ENCODE measurements around the gene SLC26A4.

SLC26A4 gene

GRCh38 chr7:107682886-107683285, 22.3 kb downstream of the SLC26A4 start:
- 75 to 97% methylated on average over 4 of the region's 5 CpGs for WGBS, 2 experiments (ENCODE audit: insufficient coverage in 2 of 2)
- H3K4me1 ChIP-seq (ENCODE audit: control insufficient read depth, insufficient read depth, low read length, poor library complexity, severe bottlenecking), result no peaks in the 10 kb centered on the region
- no peak overlapping the region for H3K4me3 ChIP-seq (ENCODE audit: extremely low read depth, insufficient read depth, low read length, poor library complexity, severe bottlenecking)
- H3K36me3 ChIP-seq (ENCODE audit: control insufficient read depth, insufficient read depth, low read length), result no peaks in the 10 kb centered on the region
- no peak overlapping the region for H3K27ac ChIP-seq (ENCODE audit: low read depth, low read length, severe bottlenecking)
- H3K9me3 ChIP-seq (ENCODE audit: control insufficient read depth, low read length), result no peaks in the 10 kb centered on the region

- Histone ChIP-seq H3K4me1 (ENCODE audit: control insufficient read depth, insufficient read depth, low read length, poor library complexity, severe bottlenecking) (no peaks in the 10 kb centered on the region), H3K9me3 (ENCODE audit: control insufficient read depth, low read length) (no peaks in the 10 kb centered on the region), H3K27ac (ENCODE audit: low read depth, low read length, severe bottlenecking) (no peak overlapping the region), H3K4me3 (ENCODE audit: extremely low read depth, insufficient read depth, low read length, poor library complexity, severe bottlenecking) (no peak overlapping the region), H3K36me3 (ENCODE audit: control insufficient read depth, insufficient read depth, low read length) (no peaks in the 10 kb centered on the region)
- no CpG with 5 or more reads among the region's 2 CpGs for WGBS, 2 experiments (ENCODE audit: insufficient coverage in 2 of 2)
Measured at GRCh38 chr7:107684287-107684686, 23.7 kb downstream of the SLC26A4 start.

GRCh38 chr7:107684947-107685463, 24.4 kb downstream of the SLC26A4 start:
- Histone ChIP-seq H3K27ac (ENCODE audit: low read depth, low read length, severe bottlenecking) (no peak overlapping the region), H3K4me1 (ENCODE audit: control insufficient read depth, insufficient read depth, low read length, poor library complexity, severe bottlenecking) (no peaks in the 10 kb centered on the region), H3K4me3 (ENCODE audit: extremely low read depth, insufficient read depth, low read length, poor library complexity, severe bottlenecking) (no peak overlapping the region), H3K9me3 (ENCODE audit: control insufficient read depth, low read length) (no peaks in the 10 kb centered on the region), H3K36me3 (ENCODE audit: control insufficient read depth, insufficient read depth, low read length) (no peaks in the 10 kb centered on the region)
- WGBS, 2 experiments (ENCODE audit: insufficient coverage in 2 of 2), result 86 to 93% methylated on average over 1 of the region's 1 CpG

- Histone ChIP-seq H3K4me3 (ENCODE audit: extremely low read depth, insufficient read depth, low read length, poor library complexity, severe bottlenecking) (no peak overlapping the region), H3K4me1 (ENCODE audit: control insufficient read depth, insufficient read depth, low read length, poor library complexity, severe bottlenecking) (no peaks in the 10 kb centered on the region), H3K27ac (ENCODE audit: low read depth, low read length, severe bottlenecking) (no peak overlapping the region), H3K36me3 (ENCODE audit: control insufficient read depth, insufficient read depth, low read length) (no peaks in the 10 kb centered on the region), H3K9me3 (ENCODE audit: control insufficient read depth, low read length) (no peaks in the 10 kb centered on the region)
- WGBS, 2 experiments (ENCODE audit: insufficient coverage in 2 of 2), result 100% methylated on average over 2 to 3 of the region's 5 CpGs
Measured at GRCh38 chr7:107686816-107687387, 26.3 kb downstream of the SLC26A4 start.

- WGBS, 2 experiments (ENCODE audit: insufficient coverage in 2 of 2), result 80 to 82% methylated on average over 2 of the region's 3 CpGs
- Histone ChIP-seq H3K4me3 (ENCODE audit: extremely low read depth, insufficient read depth, low read length, poor library complexity, severe bottlenecking) (no peak overlapping the region), H3K27ac (ENCODE audit: low read depth, low read length, severe bottlenecking) (no peak overlapping the region), H3K4me1 (ENCODE audit: control insufficient read depth, insufficient read depth, low read length, poor library complexity, severe bottlenecking) (no peaks in the 10 kb centered on the region), H3K36me3 (ENCODE audit: control insufficient read depth, insufficient read depth, low read length) (no peaks in the 10 kb centered on the region), H3K9me3 (ENCODE audit: control insufficient read depth, low read length) (no peaks in the 10 kb centered on the region)
Measured at GRCh38 chr7:107687656-107688055, 27.0 kb downstream of the SLC26A4 start.

- H3K27ac ChIP-seq (ENCODE audit: low read depth, low read length, severe bottlenecking), result no peak overlapping the region
- no peaks in the 10 kb centered on the region for H3K36me3 ChIP-seq (ENCODE audit: control insufficient read depth, insufficient read depth, low read length)
- H3K4me1 ChIP-seq (ENCODE audit: control insufficient read depth, insufficient read depth, low read length, poor library complexity, severe bottlenecking), result no peaks in the 10 kb centered on the region
- WGBS, 2 experiments (ENCODE audit: insufficient coverage in 2 of 2), result 95 to 96% methylated on average over 2 of the region's 2 CpGs
- H3K4me3 ChIP-seq (ENCODE audit: extremely low read depth, insufficient read depth, low read length, poor library complexity, severe bottlenecking), result no peak overlapping the region
- H3K9me3 ChIP-seq (ENCODE audit: control insufficient read depth, low read length), result no peaks in the 10 kb centered on the region
Measured at GRCh38 chr7:107689553-107689952, 28.9 kb downstream of the SLC26A4 start.

GRCh38 chr7:107690084-107690483, 29.5 kb downstream of the SLC26A4 start:
- no peaks in the 10 kb centered on the region for H3K9me3 ChIP-seq (ENCODE audit: control insufficient read depth, low read length)
- H3K27ac ChIP-seq (ENCODE audit: low read depth, low read length, severe bottlenecking), result no peak overlapping the region
- no peak overlapping the region for H3K4me3 ChIP-seq (ENCODE audit: extremely low read depth, insufficient read depth, low read length, poor library complexity, severe bottlenecking)
- 91 to 99% methylated on average over 7 of the region's 7 CpGs for WGBS, 2 experiments (ENCODE audit: insufficient coverage in 2 of 2)
- H3K36me3 ChIP-seq (ENCODE audit: control insufficient read depth, insufficient read depth, low read length), result no peaks in the 10 kb centered on the region
- no peaks in the 10 kb centered on the region for H3K4me1 ChIP-seq (ENCODE audit: control insufficient read depth, insufficient read depth, low read length, poor library complexity, severe bottlenecking)

GRCh38 chr7:107690611-107691010, 30.0 kb downstream of the SLC26A4 start:
- 80 to 89% methylated on average over 1 of the region's 2 CpGs for whole genome bisulfite sequencing, 2 experiments (ENCODE audit: insufficient coverage in 2 of 2)
- Histone ChIP-seq H3K4me1 (ENCODE audit: control insufficient read depth, insufficient read depth, low read length, poor library complexity, severe bottlenecking) (no peaks in the 10 kb centered on the region), H3K4me3 (ENCODE audit: extremely low read depth, insufficient read depth, low read length, poor library complexity, severe bottlenecking) (no peak overlapping the region), H3K36me3 (ENCODE audit: control insufficient read depth, insufficient read depth, low read length) (no peaks in the 10 kb centered on the region), H3K27ac (ENCODE audit: low read depth, low read length, severe bottlenecking) (no peak overlapping the region), H3K9me3 (ENCODE audit: control insufficient read depth, low read length) (no peaks in the 10 kb centered on the region)

GRCh38 chr7:107691716-107692115, 31.1 kb downstream of the SLC26A4 start:
- Histone ChIP-seq H3K36me3 (ENCODE audit: control insufficient read depth, insufficient read depth, low read length) (no peaks in the 10 kb centered on the region), H3K4me1 (ENCODE audit: control insufficient read depth, insufficient read depth, low read length, poor library complexity, severe bottlenecking) (no peaks in the 10 kb centered on the region), H3K9me3 (ENCODE audit: control insufficient read depth, low read length) (no peaks in the 10 kb centered on the region), H3K27ac (ENCODE audit: low read depth, low read length, severe bottlenecking) (no peak overlapping the region), H3K4me3 (ENCODE audit: extremely low read depth, insufficient read depth, low read length, poor library complexity, severe bottlenecking) (no peak overlapping the region)
- 90 to 96% methylated on average over 3 of the region's 3 CpGs for WGBS, 2 experiments (ENCODE audit: insufficient coverage in 2 of 2)

- WGBS, 2 experiments (ENCODE audit: insufficient coverage in 2 of 2), result no CpG with 5 or more reads among the region's 1 CpG
- H3K36me3 ChIP-seq (ENCODE audit: control insufficient read depth, insufficient read depth, low read length), result no peaks in the 10 kb centered on the region
- H3K4me1 ChIP-seq (ENCODE audit: control insufficient read depth, insufficient read depth, low read length, poor library complexity, severe bottlenecking), result no peaks in the 10 kb centered on the region
- no peaks in the 10 kb centered on the region for H3K9me3 ChIP-seq (ENCODE audit: control insufficient read depth, low read length)
- H3K27ac ChIP-seq (ENCODE audit: low read depth, low read length, severe bottlenecking), result no peak overlapping the region
- H3K4me3 ChIP-seq (ENCODE audit: extremely low read depth, insufficient read depth, low read length, poor library complexity, severe bottlenecking), result no peak overlapping the region
Measured at GRCh38 chr7:107692501-107692900, 31.9 kb downstream of the SLC26A4 start.

GRCh38 chr7:107693396-107693795, 32.8 kb downstream of the SLC26A4 start:
- 83 to 100% methylated on average over 2 of the region's 4 CpGs for WGBS, 2 experiments (ENCODE audit: insufficient coverage in 2 of 2)
- H3K27ac ChIP-seq (ENCODE audit: low read depth, low read length, severe bottlenecking), result no peak overlapping the region
- H3K36me3 ChIP-seq (ENCODE audit: control insufficient read depth, insufficient read depth, low read length), result no peaks in the 10 kb centered on the region
- no peak overlapping the region for H3K4me3 ChIP-seq (ENCODE audit: extremely low read depth, insufficient read depth, low read length, poor library complexity, severe bottlenecking)
- no peaks in the 10 kb centered on the region for H3K9me3 ChIP-seq (ENCODE audit: control insufficient read depth, low read length)
- H3K4me1 ChIP-seq (ENCODE audit: control insufficient read depth, insufficient read depth, low read length, poor library complexity, severe bottlenecking), result no peaks in the 10 kb centered on the region
